Measurements from ENCODE around the gene UBE2F.
"Not testable (repeated sequence)": the region's sequence is repeated elsewhere in the genome, so short reads cannot be mapped to it uniquely, and the experiment has no call there.

DNA sequence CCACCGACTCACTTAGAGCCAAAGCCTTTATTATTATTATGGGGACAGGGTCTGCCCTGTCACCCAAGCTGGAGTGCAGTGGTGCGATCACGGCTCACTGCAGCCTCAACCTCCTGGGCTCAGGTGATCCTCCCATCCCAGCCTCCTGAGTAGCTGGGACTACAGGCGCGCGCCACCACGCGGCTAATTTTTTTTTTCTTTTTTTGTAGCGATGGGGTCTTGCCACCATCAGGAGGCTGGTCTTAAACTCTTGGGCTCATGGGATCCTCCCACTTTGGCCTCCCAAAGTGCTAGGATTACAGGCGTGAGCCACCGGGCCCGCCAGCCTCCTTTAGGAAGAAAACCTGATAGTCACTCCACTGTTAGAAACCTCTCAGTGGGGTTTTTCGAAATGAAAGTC is 970 bp upstream of the UBE2F start:
- not testable (repeated sequence) for TF ChIP-seq FOXM1 (IDR thresholded peaks at IDR 0.05; ENCODE audit: borderline replicate concordance); SUZ12 (IDR thresholded peaks at IDR 0.05)
